ENCODE data around the gene KEAP1. TPM values are rescaled to one million over a fixed set of nuclear protein-coding genes. Genes with fewer than 3 reads are reported as not detected.

Gene KEAP1
- total RNA-seq, 4 donors from 2014 or later, result 36.2 to 55.9 (median 48.0) TPM

DNA sequence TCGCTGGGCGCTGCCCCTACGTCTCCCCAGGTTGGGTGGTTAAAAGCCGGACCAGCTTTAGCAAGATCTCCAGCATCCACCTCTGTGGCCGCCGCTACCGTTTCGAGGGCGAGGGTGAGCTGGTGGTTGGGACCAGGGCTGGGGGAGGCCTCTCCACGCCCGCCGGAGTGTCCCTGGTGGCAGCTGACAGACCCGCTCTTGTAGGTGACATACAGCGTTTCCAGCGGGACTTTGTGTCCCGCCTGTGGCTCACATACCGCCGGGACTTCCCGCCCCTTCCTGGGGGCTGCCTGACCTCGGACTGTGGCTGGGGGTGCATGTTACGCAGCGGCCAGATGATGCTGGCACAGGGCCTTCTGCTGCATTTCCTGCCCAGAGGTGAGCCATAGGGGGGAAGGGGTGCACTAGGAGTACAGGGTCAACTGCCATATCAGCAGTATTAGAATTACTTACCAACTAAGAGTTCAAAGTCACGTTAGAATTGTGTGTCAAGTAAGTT lies 41.6 kb upstream of the KEAP1 start:
- TF ChIP-seq, protein P1, sequence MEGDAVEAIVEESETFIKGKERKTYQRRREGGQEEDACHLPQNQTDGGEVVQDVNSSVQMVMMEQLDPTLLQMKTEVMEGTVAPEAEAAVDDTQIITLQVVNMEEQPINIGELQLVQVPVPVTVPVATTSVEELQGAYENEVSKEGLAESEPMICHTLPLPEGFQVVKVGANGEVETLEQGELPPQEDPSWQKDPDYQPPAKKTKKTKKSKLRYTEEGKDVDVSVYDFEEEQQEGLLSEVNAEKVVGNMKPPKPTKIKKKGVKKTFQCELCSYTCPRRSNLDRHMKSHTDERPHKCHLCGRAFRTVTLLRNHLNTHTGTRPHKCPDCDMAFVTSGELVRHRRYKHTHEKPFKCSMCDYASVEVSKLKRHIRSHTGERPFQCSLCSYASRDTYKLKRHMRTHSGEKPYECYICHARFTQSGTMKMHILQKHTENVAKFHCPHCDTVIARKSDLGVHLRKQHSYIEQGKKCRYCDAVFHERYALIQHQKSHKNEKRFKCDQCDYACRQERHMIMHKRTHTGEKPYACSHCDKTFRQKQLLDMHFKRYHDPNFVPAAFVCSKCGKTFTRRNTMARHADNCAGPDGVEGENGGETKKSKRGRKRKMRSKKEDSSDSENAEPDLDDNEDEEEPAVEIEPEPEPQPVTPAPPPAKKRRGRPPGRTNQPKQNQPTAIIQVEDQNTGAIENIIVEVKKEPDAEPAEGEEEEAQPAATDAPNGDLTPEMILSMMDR (IDR thresholded peaks at IDR 0.05; ENCODE audit: low read depth), result no peak

DNA sequence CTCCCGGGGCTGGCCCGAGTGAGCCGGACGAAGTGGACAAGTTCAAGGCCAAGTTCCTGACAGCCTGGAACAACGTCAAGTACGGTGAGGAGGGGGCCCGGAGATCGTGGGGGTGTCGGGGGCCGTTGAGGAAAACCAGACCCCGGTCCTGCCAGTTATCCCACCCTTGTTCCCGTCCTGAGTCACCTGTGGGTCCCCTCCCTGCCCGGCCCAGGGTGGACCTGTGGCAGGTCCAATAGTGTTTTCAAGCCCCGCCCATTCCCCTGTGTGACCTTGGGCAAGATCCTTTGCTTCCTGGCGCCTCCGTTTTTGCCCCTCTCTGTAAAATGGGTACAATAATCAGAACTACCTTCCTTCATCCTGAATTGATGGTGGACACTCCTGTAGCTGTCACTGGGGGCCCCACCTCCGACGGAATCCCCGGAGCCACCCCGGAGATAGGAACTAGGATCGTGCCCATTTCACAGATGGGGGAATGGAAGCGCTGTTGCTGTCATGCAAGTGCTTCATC lies 41.1 kb upstream of the KEAP1 start:
- TF ChIP-seq, protein P1 (IDR thresholded peaks at IDR 0.05; ENCODE audit: low read depth), result no peak

DNA sequence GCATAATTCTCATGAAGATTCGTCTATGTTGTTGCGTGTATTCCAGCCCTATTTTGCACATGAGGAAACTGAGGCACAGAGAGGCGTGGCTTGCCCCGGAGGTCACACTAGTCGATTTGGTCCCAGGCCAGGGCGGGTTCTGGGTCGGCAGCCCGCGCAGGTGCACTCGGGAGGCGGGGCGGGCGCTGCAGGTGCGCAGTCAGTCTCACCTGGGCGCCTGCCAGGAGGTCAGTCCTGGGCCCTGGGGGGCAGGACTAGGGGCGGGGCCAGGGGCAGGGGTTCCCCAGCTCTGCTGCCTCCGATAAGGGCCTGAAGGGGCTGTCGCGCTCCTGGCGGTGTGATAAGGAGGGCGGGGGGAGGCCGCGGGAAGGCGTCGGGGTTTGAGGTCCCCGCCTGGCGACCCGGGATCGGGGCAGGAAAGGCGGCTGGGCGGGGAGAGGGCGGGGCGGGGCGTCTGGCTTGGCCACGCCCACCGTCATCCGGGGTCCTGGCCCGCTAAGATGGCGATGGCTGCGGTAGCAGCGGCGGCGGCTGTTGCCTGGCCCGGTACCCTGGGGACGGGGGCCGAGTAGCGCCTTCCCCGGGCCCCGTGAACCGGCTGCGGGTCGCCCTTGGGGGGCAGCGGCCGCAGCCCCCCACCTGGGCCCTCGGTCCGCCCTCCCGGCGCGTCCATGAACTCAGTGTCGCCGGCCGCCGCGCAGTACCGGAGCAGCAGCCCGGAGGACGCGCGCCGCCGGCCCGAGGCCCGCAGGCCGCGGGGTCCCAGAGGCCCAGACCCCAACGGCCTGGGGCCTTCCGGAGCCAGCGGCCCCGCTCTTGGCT lies 40.5 kb upstream of the KEAP1 start, which contains the start of gene ATG4D:
Gene ATG4D (plus strand): TSS at position 485 of the 822 bp plus-strand sequence. CDS start 187 bp downstream, at position 672.
- TF ChIP-seq, protein P1 (IDR thresholded peaks at IDR 0.05; ENCODE audit: low read depth), result no peak

DNA sequence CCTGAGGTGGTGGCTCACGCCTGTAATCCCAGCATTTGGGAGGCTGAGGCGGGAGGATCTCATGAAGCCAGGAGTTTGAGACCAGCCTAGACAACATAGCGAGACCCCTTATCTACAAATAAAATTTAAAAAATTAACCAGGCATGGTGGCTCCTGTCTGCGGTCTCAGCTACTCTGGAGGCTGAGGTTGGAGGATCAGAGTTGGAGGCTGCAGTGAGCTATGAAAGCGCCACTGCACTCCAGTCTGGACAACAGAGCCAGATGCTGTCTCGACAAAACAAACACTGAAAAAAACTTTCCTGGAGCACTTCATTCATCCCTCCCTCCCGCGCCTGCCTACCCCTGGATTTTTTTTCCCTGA lies 39.9 kb upstream of the KEAP1 start:
- TF ChIP-seq, protein P1 (IDR thresholded peaks at IDR 0.05; ENCODE audit: low read depth), result no peak

DNA sequence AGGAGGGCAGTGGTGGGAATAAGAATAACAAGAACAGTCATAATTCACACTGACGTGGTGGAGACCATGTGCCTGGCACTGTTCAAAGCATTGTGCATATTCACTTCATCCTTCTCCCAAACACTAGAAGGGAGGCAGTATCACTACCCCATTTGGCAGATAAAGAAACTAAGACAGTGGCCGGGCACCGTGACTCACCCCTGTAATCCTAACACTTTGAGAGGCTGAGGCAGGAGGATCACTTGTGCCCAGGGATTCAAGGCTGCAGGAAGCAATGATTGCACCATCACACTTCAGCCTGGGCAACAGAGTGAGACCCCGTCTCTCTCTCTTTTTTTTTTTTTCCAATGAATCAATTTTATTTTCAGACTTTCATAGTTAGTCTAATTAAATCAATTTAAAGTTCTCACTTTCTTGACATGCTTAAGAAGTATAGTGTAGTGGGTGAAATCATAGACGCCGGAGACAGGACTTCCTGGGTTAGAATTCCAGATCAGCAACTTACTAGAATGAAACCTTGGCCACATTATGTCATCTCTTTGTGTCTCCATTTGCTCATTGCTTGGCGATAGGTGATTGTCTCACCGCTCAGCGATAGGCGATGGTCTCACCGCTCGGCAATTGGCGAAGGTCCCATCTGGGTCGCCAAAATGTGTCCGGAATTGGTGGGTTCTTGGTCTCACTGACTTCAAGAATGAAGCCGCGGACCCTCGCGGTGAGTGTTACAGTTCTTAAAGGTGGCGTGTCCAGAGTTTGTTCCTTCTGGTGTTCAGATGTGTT lies 35.2 kb upstream of the KEAP1 start:
- TF ChIP-seq, protein P1 (IDR thresholded peaks at IDR 0.05; ENCODE audit: low read depth), result no peak

DNA sequence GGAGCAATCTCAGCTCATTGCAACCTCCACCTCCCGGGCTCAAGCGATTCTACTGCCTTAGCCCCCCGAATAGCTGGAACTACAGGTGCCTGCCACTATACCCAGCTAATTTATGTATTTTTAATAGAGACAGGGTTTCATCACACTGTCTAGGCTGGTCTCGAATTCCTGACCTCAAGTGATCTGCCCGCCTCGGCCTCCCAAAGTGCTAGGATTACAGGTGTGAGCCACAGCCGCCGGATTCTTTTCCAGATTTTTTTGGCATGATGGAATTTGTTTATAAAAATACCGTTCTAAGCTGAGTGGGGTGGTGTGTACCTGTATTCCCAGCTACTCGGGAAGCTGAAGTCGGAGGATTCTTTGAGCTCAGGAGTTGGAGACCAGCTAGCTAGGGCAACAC lies 34.5 kb upstream of the KEAP1 start:
- TF ChIP-seq, protein P1 (IDR thresholded peaks at IDR 0.05; ENCODE audit: low read depth), result no peak

DNA sequence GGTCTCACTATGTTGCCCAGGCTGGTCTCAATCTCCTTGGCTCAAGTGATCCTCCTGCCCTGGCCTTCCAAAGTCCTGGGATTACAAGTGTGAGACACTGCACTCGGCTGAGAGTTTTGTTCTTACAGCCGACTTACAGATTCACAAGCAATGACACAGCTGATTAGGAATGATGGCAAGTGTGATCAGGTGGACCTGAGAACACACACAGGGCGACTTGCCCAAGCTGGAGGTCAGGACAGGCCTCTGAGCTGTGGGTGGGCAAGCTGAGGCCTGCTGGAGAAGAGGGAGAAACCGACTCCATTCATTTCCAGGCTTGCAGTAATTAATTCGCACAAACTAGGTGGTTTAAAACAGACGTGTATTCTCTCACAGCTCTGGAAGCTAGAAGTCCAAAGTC lies 32.5 kb upstream of the KEAP1 start:
- TF ChIP-seq, protein P1 (IDR thresholded peaks at IDR 0.05; ENCODE audit: low read depth), result no peak
